Measurements from ENCODE around the gene GRAMD1B. TPM values are rescaled to one million over a fixed set of nuclear protein-coding genes. Genes with fewer than 3 reads are reported as not detected.

The GRAMD1B gene
- total and polyA plus RNA-seq, 4 donors, result 0.29 to 2.6 (median 1.3) TPM

GRCh38 chr11:123480882-123481281, 50.8 kb downstream of the GRAMD1B start:
- Histone ChIP-seq H3K4me1 (ENCODE audit: control insufficient read depth in 4 of 4, insufficient read depth in 4 of 4, low read length in 3 of 4) (peaks cover 0 to 3% (median 0%) of the 10 kb centered on the region in 4 donors), H3K4me3 (ENCODE audit: low read depth in 1 of 3, low read length in 3 of 3) (no peak overlapping the region), H3K27ac (ENCODE audit: low read depth in 1 of 2, low read length in 2 of 2) (no peak overlapping the region), H3K36me3 (ENCODE audit: control insufficient read depth in 4 of 4, insufficient read depth in 3 of 4, low read depth in 1 of 4, low read length in 3 of 4) (no peaks in the 10 kb centered on the region), H3K27me3 (ENCODE audit: control insufficient read depth in 4 of 4, insufficient read depth in 4 of 4, low read length in 3 of 4) (no peaks in the 10 kb centered on the region), H3K9ac (ENCODE audit: low read depth in 1 of 2, low read length in 2 of 2) (no peak overlapping the region), H3K9me3 (ENCODE audit: control insufficient read depth in 4 of 4, low read length in 3 of 4) (no peaks in the 10 kb centered on the region)
- 67% methylated on average over 11 of the region's 11 CpGs for WGBS
- TF ChIP-seq ATF3 (IDR thresholded peaks at IDR 0.05), result no peak
- no peak for TF ChIP-seq REST (IDR thresholded peaks at IDR 0.05)
- TF ChIP-seq CTCF (IDR thresholded peaks at IDR 0.05; ENCODE audit: low read depth, low read length, missing input control), result no peak
- TF ChIP-seq FOXA1 (IDR thresholded peaks at IDR 0.05), result no peak
- TF ChIP-seq ZBTB33 (IDR thresholded peaks at IDR 0.05), result no peak
- TF ChIP-seq SP1 (IDR thresholded peaks at IDR 0.05), result no peak
- no peak for TF ChIP-seq MAX (IDR thresholded peaks at IDR 0.05)
- TF ChIP-seq TAF1 (conservative IDR thresholded peaks at IDR 0.05), result no peak
- no peak for TF ChIP-seq NR2F2 (IDR thresholded peaks at IDR 0.05)
- TF ChIP-seq YY1 (IDR thresholded peaks at IDR 0.05), result no peak
- no peak for TF ChIP-seq HNF4G (IDR thresholded peaks at IDR 0.05)
- TF ChIP-seq RXRA (IDR thresholded peaks at IDR 0.05), result no peak
- no peak for TF ChIP-seq EGR1 (IDR thresholded peaks at IDR 0.05; ENCODE audit: low read depth in 2 of 2)
- no peak for TF ChIP-seq HNF4A (conservative IDR thresholded peaks at IDR 0.05)
- TF ChIP-seq RAD21 (IDR thresholded peaks at IDR 0.05), result no peak
- no peak for TF ChIP-seq FOXA2 (IDR thresholded peaks at IDR 0.05)
- TF ChIP-seq JUND (IDR thresholded peaks at IDR 0.05), result no peak
- DNase-seq (ENCODE audit: low spot score), result no peak

GRCh38 chr11:123481640-123482039, 51.6 kb downstream of the GRAMD1B start:
- H3K9ac ChIP-seq (ENCODE audit: low read depth in 1 of 2, low read length in 2 of 2), result no peak overlapping the region

More at GRCh38 chr11:123481640-123482039, 51.6 kb downstream of the GRAMD1B start:
- no peak for TF ChIP-seq HNF4G (IDR thresholded peaks at IDR 0.05)
- TF ChIP-seq GABPA (IDR thresholded peaks at IDR 0.05 in 1 of 2, conservative IDR thresholded peaks at IDR 0.05 in 1 of 2), result no peak
- TF ChIP-seq YY1 (IDR thresholded peaks at IDR 0.05), result no peak
- no peak for TF ChIP-seq TAF1 (conservative IDR thresholded peaks at IDR 0.05)
- TF ChIP-seq REST (IDR thresholded peaks at IDR 0.05), result no peak
- TF ChIP-seq SP1 (IDR thresholded peaks at IDR 0.05), result no peak
- TF ChIP-seq RXRA (IDR thresholded peaks at IDR 0.05), result no peak
- WGBS, result 51% methylated on average over 3 of the region's 3 CpGs
- Histone ChIP-seq H3K27ac (ENCODE audit: low read depth in 1 of 2, low read length in 2 of 2) (no peak overlapping the region), H3K27me3 (ENCODE audit: control insufficient read depth in 4 of 4, insufficient read depth in 4 of 4, low read length in 3 of 4) (no peaks in the 10 kb centered on the region), H3K36me3 (ENCODE audit: control insufficient read depth in 4 of 4, insufficient read depth in 3 of 4, low read depth in 1 of 4, low read length in 3 of 4) (no peaks in the 10 kb centered on the region), H3K9me3 (ENCODE audit: control insufficient read depth in 4 of 4, low read length in 3 of 4) (no peaks in the 10 kb centered on the region), H3K4me3 (ENCODE audit: low read depth in 1 of 3, low read length in 3 of 3) (no peak overlapping the region), H3K4me1 (ENCODE audit: control insufficient read depth in 4 of 4, insufficient read depth in 4 of 4, low read length in 3 of 4) (peaks cover 0 to 3% (median 0%) of the 10 kb centered on the region in 4 donors)
- DNase-seq (ENCODE audit: low spot score), result no peak

All from liver (tissue), 9 donors.